SK-N-DZ (cell line): ENCODE data around the gene SNCG. TPM values are rescaled to one million over a fixed set of nuclear protein-coding genes. Genes with fewer than 3 reads are reported as not detected.
A peak's percentile ranks its signal among the peaks of the same experiment; 100 is the strongest.
"Not testable (repeated sequence)": the region's sequence is repeated elsewhere in the genome, so short reads cannot be mapped to it uniquely, and the experiment has no call there.

Experiments
- DNase-seq: peaks from one replicate; pipeline ENCODE4 v3.0.0-alpha.2; 2015; ENCODE audit warnings: low spot score
- polyA plus RNA-seq, 2 experiments: library from polyadenylated mRNA; depleted of rRNA; stranded (reverse); fragments of >200 nt; gene quantifications; 2 replicates each; pipeline ENCODE4 v1.2.3, GENCODE V29; 2014

The SNCG gene
- polyA plus RNA-seq (2014; cell fraction: cytosol; rRNA removed): 107 and 138 TPM in 2 replicates
- polyA plus RNA-seq (2014; cell fraction: nucleus; rRNA removed): 117 and 139 TPM in 2 replicates

- peak; percentile 68 for DNase-seq
Measured at GRCh38 chr10:86958116-86958900, at the start of gene SNCG. SNCG (plus strand) TSS chr10:86958599; CDS start chr10:86958698, 99 bp downstream.

GRCh38 chr10:86914734-86915133 is 43.7 kb upstream of the SNCG start:
- DNase-seq: no peak

GRCh38 chr10:86918022-86918471 is 40.4 kb upstream of the SNCG start:
- DNase-seq: no peak

- no peak for DNase-seq
Measured at GRCh38 chr10:86922553-86922961, 35.8 kb upstream of the SNCG start.

- no peak for DNase-seq
Measured at GRCh38 chr10:86929468-86930380, 28.7 kb upstream of the SNCG start.

- no peak for DNase-seq
Measured at GRCh38 chr10:86931872-86932271, 26.5 kb upstream of the SNCG start.

- DNase-seq: no peak
Measured at GRCh38 chr10:86932674-86933073, 25.7 kb upstream of the SNCG start.

- not testable (repeated sequence) for DNase-seq
Measured at GRCh38 chr10:86934162-86934711, 24.2 kb upstream of the SNCG start.

- no peak for DNase-seq
Measured at GRCh38 chr10:86936661-86937501, 21.5 kb upstream of the SNCG start.

GRCh38 chr10:86937502-86938154 is 20.8 kb upstream of the SNCG start:
- no peak for DNase-seq

- no peak for DNase-seq
Measured at GRCh38 chr10:86938260-86938659, 20.1 kb upstream of the SNCG start.

- DNase-seq: not testable (repeated sequence)
Measured at GRCh38 chr10:86940076-86940475, 18.3 kb upstream of the SNCG start.

GRCh38 chr10:86940677-86941076 is 17.7 kb upstream of the SNCG start:
- DNase-seq: no peak

GRCh38 chr10:86941426-86941825 is 17.0 kb upstream of the SNCG start:
- no peak for DNase-seq

- no peak for DNase-seq
Measured at GRCh38 chr10:86941991-86942421, 16.4 kb upstream of the SNCG start.

- DNase-seq: no peak
Measured at GRCh38 chr10:86942441-86943315, 15.7 kb upstream of the SNCG start.

- no peak for DNase-seq
Measured at GRCh38 chr10:86943316-86944030, 14.9 kb upstream of the SNCG start.

GRCh38 chr10:86944031-86944419 is 14.4 kb upstream of the SNCG start:
- DNase-seq: no peak

GRCh38 chr10:86944471-86944870 is 13.9 kb upstream of the SNCG start:
- no peak for DNase-seq
